DND-41 (cell line): Measurements from ENCODE around the gene PACS1.

ENCODE experiments used
- ATAC-seq: fragments of 200-7000 bp; cut with Tn5 transposase; 3 replicates; pipeline ENCODE4 v1.9.1; 2021; ENCODE audit warnings: low read depth; ENCODE audit not compliant: insufficient read depth
- DNase-seq: peaks from one replicate; pipeline ENCODE4 v3.0.0-alpha.2; 2020
- H2AFZ ChIP-seq: 2 replicates; pipeline ENCODE4 v1.6.0; 2012; ENCODE audit warnings: low read depth, low read length
- H3K27ac ChIP-seq: 2 replicates; pipeline ENCODE4 v1.5.1; 2012; ENCODE audit warnings: low read length, inconsistent platforms
- H3K27me3 ChIP-seq: fragments of 200-600 bp; sonication (generic); 2 replicates; pipeline ENCODE4 v1.6.0; 2012; ENCODE audit warnings: low read length, mild to moderate bottlenecking, inconsistent platforms; ENCODE audit not compliant: insufficient read depth, poor library complexity
- H3K36me3 ChIP-seq: 2 replicates; pipeline ENCODE4 v1.5.1; 2012; ENCODE audit warnings: low read length, inconsistent platforms; ENCODE audit not compliant: insufficient read depth
- H3K4me1 ChIP-seq: 2 replicates; pipeline ENCODE4 v1.5.1; 2012; ENCODE audit warnings: mild to moderate bottlenecking, low read length; ENCODE audit not compliant: insufficient read depth
- H3K4me2 ChIP-seq: 2 replicates; pipeline ENCODE4 v1.6.0; 2012; ENCODE audit warnings: mild to moderate bottlenecking, moderate library complexity, low read length, inconsistent platforms; ENCODE audit not compliant: insufficient read depth
- H3K4me3 ChIP-seq, 2 experiments: fragments of 200-600 bp in 1 of 2; shearing (Covaris generic) in 1 of 2; 2 replicates each; pipeline ENCODE4 v1.5.1; 2012 to 2016; ENCODE audit warnings: inconsistent platforms in 2 of 2, low read length in 2 of 2, mild to moderate bottlenecking in 2 of 2, low read depth in 1 of 2, moderate library complexity in 1 of 2
- H3K79me2 ChIP-seq: 2 replicates; pipeline ENCODE4 v1.6.0; 2012; ENCODE audit warnings: low read length, inconsistent platforms; ENCODE audit not compliant: insufficient read depth
- H3K9ac ChIP-seq: 2 replicates; pipeline ENCODE4 v1.6.0; 2012; ENCODE audit warnings: low read depth, mild to moderate bottlenecking, inconsistent platforms, low read length, moderate library complexity
- H3K9me3 ChIP-seq: 2 replicates; pipeline ENCODE4 v1.5.1; 2012; ENCODE audit warnings: low read length, moderate library complexity, mild to moderate bottlenecking, inconsistent platforms; ENCODE audit not compliant: insufficient read depth, severe bottlenecking
- H4K20me1 ChIP-seq: 2 replicates; pipeline ENCODE4 v1.6.0; 2012; ENCODE audit warnings: low read length; ENCODE audit not compliant: insufficient read depth
- CTCF ChIP-seq: IDR thresholded peaks from 2 replicates; pipeline ENCODE4 v1.5.1; 2012; ENCODE audit warnings: borderline replicate concordance, low read length, moderate library complexity, mild to moderate bottlenecking; ENCODE audit not compliant: poor library complexity, severe bottlenecking; ENCODE audit errors: extremely low read depth
- EZH2 ChIP-seq: IDR thresholded peaks from 3 replicates; pipeline ENCODE4 v1.6.1; 2012; ENCODE audit warnings: borderline replicate concordance, low read depth, mild to moderate bottlenecking, moderate library complexity, low read length, inconsistent platforms; ENCODE audit not compliant: severe bottlenecking

Gene PACS1

GRCh38 chr11:66282468-66283455 is 212.7 kb downstream of the PACS1 start:
- Histone ChIP-seq H3K4me2 (peak overlapping the region; percentile 45), H3K79me2 (peaks cover 4% of the 10 kb centered on the region), H3K36me3 (no peaks in the 10 kb centered on the region), H2AFZ (peak overlapping the region; percentile 19; the same call in 1 of the 2 replicates), H3K4me1 (peaks cover 26% of the 10 kb centered on the region), H3K27ac (peak overlapping the region; percentile 47; the same call in 1 of the 2 replicates), H3K27me3 (no peaks in the 10 kb centered on the region), H3K4me3 (no peak overlapping the region), H4K20me1 (peaks cover 41% of the 10 kb centered on the region), H3K9me3 (no peaks in the 10 kb centered on the region), H3K9ac (peak overlapping the region; percentile 8)
- peak; percentile 99 for DNase-seq
- TF ChIP-seq EZH2: no peak
- peak; percentile 95 for TF ChIP-seq CTCF
- ATAC-seq: peak; percentile 89

- Histone ChIP-seq H3K36me3 (no peaks in the 10 kb centered on the region), H3K79me2 (peaks cover 12% of the 10 kb centered on the region), H3K27me3 (no peaks in the 10 kb centered on the region), H3K4me1 (peaks cover 26% of the 10 kb centered on the region), H3K9me3 (no peaks in the 10 kb centered on the region), H2AFZ (no peak overlapping the region), H3K27ac (no peak overlapping the region), H3K9ac (no peak overlapping the region), H4K20me1 (peaks cover 45% of the 10 kb centered on the region), H3K4me2 (no peak overlapping the region), H3K4me3 (no peak overlapping the region)
- ATAC-seq (no peak), DNase-seq (no peak)
- TF ChIP-seq CTCF (peak; percentile 2), EZH2 (no peak)
Observed at GRCh38 chr11:66283461-66284105, 213.5 kb downstream of the PACS1 start.

GRCh38 chr11:66284526-66285078 is 214.5 kb downstream of the PACS1 start:
- H3K9ac ChIP-seq: no peak overlapping the region
- H3K4me2 ChIP-seq: no peak overlapping the region
- H3K27me3 ChIP-seq: no peaks in the 10 kb centered on the region
- H3K36me3 ChIP-seq: no peaks in the 10 kb centered on the region
- no peak for TF ChIP-seq CTCF
- TF ChIP-seq EZH2: no peak
- H3K4me1 ChIP-seq: peaks cover 29% of the 10 kb centered on the region
- no peak overlapping the region for H3K27ac ChIP-seq
- DNase-seq: no peak
- H3K9me3 ChIP-seq: no peaks in the 10 kb centered on the region
- H3K79me2 ChIP-seq: peaks cover 14% of the 10 kb centered on the region
- no peak overlapping the region for H2AFZ ChIP-seq
- H3K4me3 ChIP-seq: no peak overlapping the region
- no peak for ATAC-seq
- H4K20me1 ChIP-seq: peaks cover 39% of the 10 kb centered on the region
